GM12872 (cell line): ENCODE measurements around the gene SNAPC4.
A peak's percentile ranks its signal among the peaks of the same experiment; 100 is the strongest.

Source experiments
- CTCF ChIP-seq: IDR thresholded peaks from 3 replicates; pipeline ENCODE4 v1.5.1; 2011; ENCODE audit warnings: low read depth, mild to moderate bottlenecking, low read length, moderate library complexity; ENCODE audit not compliant: insufficient read depth

Gene SNAPC4

GRCh38 chr9:136376457-136376856 lies 23.5 kb downstream of the SNAPC4 start:
- TF ChIP-seq CTCF = no peak

- TF ChIP-seq CTCF = no peak
Observed at GRCh38 chr9:136375096-136375495, 24.9 kb downstream of the SNAPC4 start.

- TF ChIP-seq CTCF = no peak
Observed at GRCh38 chr9:136374183-136374575, 25.8 kb downstream of the SNAPC4 start.

- no peak for TF ChIP-seq CTCF
Observed at GRCh38 chr9:136373300-136374182, 26.4 kb downstream of the SNAPC4 start, which contains the start of gene CARD9. CARD9 (minus strand) TSS chr9:136373669; CDS start chr9:136372078, 1,591 bp downstream.

GRCh38 chr9:136372561-136373299 lies 27.2 kb downstream of the SNAPC4 start:
- TF ChIP-seq CTCF = 0 out of 3 replicates have a peak, but pooled peaks have one; percentile 13

GRCh38 chr9:136372006-136372405 lies 28.0 kb downstream of the SNAPC4 start:
- TF ChIP-seq CTCF = no peak

- no peak for TF ChIP-seq CTCF
Observed at GRCh38 chr9:136371533-136371880, 28.5 kb downstream of the SNAPC4 start.
